ENCODE data around the gene EFNA2.

The EFNA2 gene

DNA sequence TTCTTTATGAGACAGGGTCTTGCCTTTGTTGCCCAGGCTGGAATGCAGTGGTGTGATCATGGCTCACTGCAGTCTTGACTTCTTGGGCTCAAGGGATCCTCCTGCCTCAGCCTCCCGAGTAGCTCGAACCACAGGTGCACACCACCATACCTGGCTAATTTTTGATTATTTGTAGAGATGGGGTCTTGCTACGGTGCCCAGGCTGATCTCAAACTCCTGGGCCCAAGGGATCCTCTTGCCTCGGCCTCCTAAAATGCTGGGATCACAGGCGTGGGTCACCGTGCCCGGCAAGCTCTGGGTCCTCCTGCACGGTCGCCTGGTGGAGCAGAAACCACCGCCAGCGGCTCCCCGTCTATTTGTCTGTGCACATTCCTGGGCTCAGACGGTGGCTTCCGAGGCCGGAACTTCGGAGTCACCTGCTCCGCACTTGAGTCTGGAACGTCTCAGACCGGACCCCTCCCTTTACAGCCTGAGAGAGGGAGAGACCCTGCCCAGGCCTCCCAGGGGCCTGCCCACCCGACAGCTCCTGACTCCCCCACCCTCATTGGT, 22.2 kb downstream of the EFNA2 start:
- Histone ChIP-seq H4K91ac (ENCODE audit: low read depth, low read length, poor library complexity) (no peak overlapping the region), H3K27me3 (ENCODE audit: control insufficient read depth in 3 of 3, insufficient read depth in 3 of 3, low read depth in 1 of 3, low read length in 3 of 3) (no peaks in the 10 kb centered on the region), H3K14ac (ENCODE audit: low read length) (no peak overlapping the region), H3K4me2 (ENCODE audit: insufficient read depth, low read length, poor library complexity, severe bottlenecking) (no peak overlapping the region), H2BK15ac (ENCODE audit: low read length) (peak overlapping the region; percentile 96), H3K9me3 (replicated peaks in 1 of 2; ENCODE audit: control insufficient read depth in 2 of 2, insufficient read depth in 1 of 2, low read depth in 1 of 2, low read length in 2 of 2) (peaks cover 0 to 2% of the 10 kb centered on the region in 2 donors), H3K9ac (ENCODE audit: low read depth, low read length, poor library complexity) (no peak overlapping the region), H3K36me3 (replicated peaks in 1 of 2; ENCODE audit: control insufficient read depth in 2 of 2, insufficient read depth in 2 of 2, low read length in 2 of 2) (no peaks in the 10 kb centered on the region), H3K18ac (ENCODE audit: low read length) (peak overlapping the region; percentile 1), H4K8ac (ENCODE audit: low read depth, low read length) (no peak overlapping the region), H3K23ac (ENCODE audit: low read depth, low read length, poor library complexity) (no peak overlapping the region), H2BK12ac (ENCODE audit: low read length) (peak overlapping the region; percentile 41), H3K4me1 (ENCODE audit: control insufficient read depth in 2 of 2, insufficient read depth in 1 of 2, low read depth in 1 of 2, low read length in 2 of 2) (peaks cover under 1 to 8% of the 10 kb centered on the region in 2 donors), H3K4me3 (ENCODE audit: low read length in 2 of 2) (no peak overlapping the region), H2AK5ac (ENCODE audit: low read depth, low read length) (peak overlapping the region; percentile 68), H2BK120ac (ENCODE audit: low read depth, low read length) (no peak overlapping the region), H2BK5ac (ENCODE audit: low read length) (peak overlapping the region; percentile 54), H3K79me1 (ENCODE audit: low read depth, low read length) (peaks cover 2% of the 10 kb centered on the region), H3K4ac (ENCODE audit: low read length) (no peak overlapping the region), H2AFZ (ENCODE audit: low read length) (no peak overlapping the region), H3K27ac (replicated peaks; ENCODE audit: low read length) (no peak overlapping the region)
- no CpG with 5 or more reads among the region's 20 CpGs for WGBS, 2 donors (ENCODE audit: extremely low coverage in 2 of 2, insufficient read length in 2 of 2, insufficient replicate concordance in 1 of 2)
- DNase-seq (ENCODE audit: low spot score): no peak

DNA sequence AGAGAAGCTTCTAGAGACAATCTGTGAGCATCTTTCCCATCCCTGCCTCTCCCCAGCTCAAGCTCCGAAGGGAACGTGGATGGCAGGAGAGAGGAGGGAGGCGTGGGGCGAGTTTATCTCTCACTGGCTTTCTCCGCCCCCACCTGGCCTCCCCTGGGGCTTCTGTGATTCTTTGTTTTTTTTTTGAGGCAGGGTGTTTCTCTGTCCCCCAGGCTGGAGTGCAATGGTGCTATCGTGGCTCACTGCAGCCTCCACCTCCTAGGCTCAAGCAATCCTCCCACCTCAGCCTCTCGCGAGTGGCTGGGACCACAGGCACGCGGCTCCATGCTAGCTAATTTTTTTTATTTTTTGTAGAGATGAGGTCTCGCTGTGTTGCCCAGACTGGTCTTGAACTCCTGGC, 23.0 kb downstream of the EFNA2 start:
- H4K91ac ChIP-seq (ENCODE audit: low read depth, low read length, poor library complexity): no peak overlapping the region
- H3K4me3 ChIP-seq (ENCODE audit: low read length in 2 of 2): no peak overlapping the region
- H3K9ac ChIP-seq (ENCODE audit: low read depth, low read length, poor library complexity): no peak overlapping the region
- H3K27ac ChIP-seq (replicated peaks; ENCODE audit: low read length): no peak overlapping the region
- H2AK5ac ChIP-seq (ENCODE audit: low read depth, low read length): peak overlapping the region; percentile 86
- no peak overlapping the region for H3K4me2 ChIP-seq (ENCODE audit: insufficient read depth, low read length, poor library complexity, severe bottlenecking)
- H3K4me1 ChIP-seq (ENCODE audit: control insufficient read depth in 2 of 2, insufficient read depth in 1 of 2, low read depth in 1 of 2, low read length in 2 of 2): peaks cover 5 to 8% of the 10 kb centered on the region in 2 donors
- no CpG with 5 or more reads among the region's 11 CpGs for WGBS, 2 donors (ENCODE audit: extremely low coverage in 2 of 2, insufficient read length in 2 of 2, insufficient replicate concordance in 1 of 2)
- peaks cover 2% of the 10 kb centered on the region for H3K79me1 ChIP-seq (ENCODE audit: low read depth, low read length)
- H2BK5ac ChIP-seq (ENCODE audit: low read length): no peak overlapping the region
- H3K4ac ChIP-seq (ENCODE audit: low read length): no peak overlapping the region
- no peak overlapping the region for H4K8ac ChIP-seq (ENCODE audit: low read depth, low read length)
- H3K14ac ChIP-seq (ENCODE audit: low read length): no peak overlapping the region
- H2BK12ac ChIP-seq (ENCODE audit: low read length): peak overlapping the region; percentile 14
- H2AFZ ChIP-seq (ENCODE audit: low read length): no peak overlapping the region
- no peak overlapping the region for H3K23ac ChIP-seq (ENCODE audit: low read depth, low read length, poor library complexity)
- peak overlapping the region; percentile 77 for H3K18ac ChIP-seq (ENCODE audit: low read length)
- DNase-seq (ENCODE audit: low spot score): no peak
- no peaks in the 10 kb centered on the region for H3K36me3 ChIP-seq (replicated peaks in 1 of 2; ENCODE audit: control insufficient read depth in 2 of 2, insufficient read depth in 2 of 2, low read length in 2 of 2)
- peak overlapping the region; percentile 96 for H2BK15ac ChIP-seq (ENCODE audit: low read length)
- H3K27me3 ChIP-seq (ENCODE audit: control insufficient read depth in 3 of 3, insufficient read depth in 3 of 3, low read depth in 1 of 3, low read length in 3 of 3): peaks cover 0 to 4% (median 0%) of the 10 kb centered on the region in 3 experiments
- no peak overlapping the region for H2BK120ac ChIP-seq (ENCODE audit: low read depth, low read length)
- peaks cover 0 to 2% of the 10 kb centered on the region in 2 donors for H3K9me3 ChIP-seq (replicated peaks in 1 of 2; ENCODE audit: control insufficient read depth in 2 of 2, insufficient read depth in 1 of 2, low read depth in 1 of 2, low read length in 2 of 2)

DNA sequence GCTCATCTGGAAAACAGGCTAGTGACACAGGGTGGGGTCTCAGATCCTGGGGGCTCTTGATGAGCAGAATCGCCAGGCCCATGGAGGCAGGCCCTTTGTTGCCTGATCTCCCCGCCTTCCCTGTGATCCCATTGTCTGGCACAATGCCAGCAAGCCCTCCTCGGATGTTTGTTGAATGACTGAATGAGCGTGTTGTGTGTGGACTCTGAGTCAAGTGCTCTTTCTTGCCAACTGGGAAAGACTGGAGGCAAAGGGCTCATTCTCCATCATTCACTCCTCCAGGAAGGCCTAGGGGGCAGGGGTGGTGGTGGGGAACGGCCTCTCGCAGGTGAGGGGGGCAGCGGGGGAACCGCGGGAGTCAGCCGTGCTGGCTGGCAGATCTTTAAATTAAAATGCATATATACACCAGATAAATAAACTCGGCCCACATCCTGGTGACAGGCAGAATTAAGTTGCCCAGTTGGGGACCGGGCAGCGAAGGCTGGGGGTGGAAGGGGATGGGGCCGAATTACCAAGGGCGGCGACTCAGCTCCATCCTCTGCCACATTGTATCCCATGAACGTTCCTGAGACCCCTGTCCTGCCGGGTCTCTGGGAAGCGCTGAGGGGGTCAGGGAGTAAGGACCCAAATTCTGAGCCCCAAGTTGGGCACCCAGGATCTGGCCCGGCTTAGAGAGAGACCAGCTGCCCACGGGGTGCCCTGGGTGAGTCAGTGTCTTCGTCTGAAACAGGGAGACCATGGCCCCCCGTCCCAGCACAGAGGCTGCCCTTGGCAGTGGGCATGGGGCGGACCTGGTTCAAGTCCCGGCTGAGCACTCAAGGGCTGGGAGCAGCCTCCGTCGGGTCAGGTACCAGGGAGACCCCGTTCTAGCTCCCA, 24.5 kb downstream of the EFNA2 start:
- Histone ChIP-seq H2BK15ac (ENCODE audit: low read length) (no peak overlapping the region), H2AFZ (ENCODE audit: low read length) (no peak overlapping the region), H3K4me3 (ENCODE audit: low read length in 2 of 2) (no peak overlapping the region), H3K36me3 (replicated peaks in 1 of 2; ENCODE audit: control insufficient read depth in 2 of 2, insufficient read depth in 2 of 2, low read length in 2 of 2) (no peaks in the 10 kb centered on the region), H4K91ac (ENCODE audit: low read depth, low read length, poor library complexity) (no peak overlapping the region), H2BK5ac (ENCODE audit: low read length) (no peak overlapping the region), H3K18ac (ENCODE audit: low read length) (peak overlapping the region; percentile 38), H2AK5ac (ENCODE audit: low read depth, low read length) (peak overlapping the region; percentile 81), H2BK12ac (ENCODE audit: low read length) (no peak overlapping the region), H3K14ac (ENCODE audit: low read length) (peak overlapping the region; percentile 47), H3K27ac (replicated peaks; ENCODE audit: low read length) (no peak overlapping the region), H3K79me1 (ENCODE audit: low read depth, low read length) (peaks cover 2% of the 10 kb centered on the region), H3K4me2 (ENCODE audit: insufficient read depth, low read length, poor library complexity, severe bottlenecking) (no peak overlapping the region), H3K4me1 (ENCODE audit: control insufficient read depth in 2 of 2, insufficient read depth in 1 of 2, low read depth in 1 of 2, low read length in 2 of 2) (peaks cover 7 to 8% of the 10 kb centered on the region in 2 donors), H3K27me3 (ENCODE audit: control insufficient read depth in 3 of 3, insufficient read depth in 3 of 3, low read depth in 1 of 3, low read length in 3 of 3) (peaks cover 0 to 15% (median 0%) of the 10 kb centered on the region in 3 experiments), H3K4ac (ENCODE audit: low read length) (no peak overlapping the region), H3K9me3 (replicated peaks in 1 of 2; ENCODE audit: control insufficient read depth in 2 of 2, insufficient read depth in 1 of 2, low read depth in 1 of 2, low read length in 2 of 2) (no peaks in the 10 kb centered on the region), H4K8ac (ENCODE audit: low read depth, low read length) (no peak overlapping the region), H3K23ac (ENCODE audit: low read depth, low read length, poor library complexity) (no peak overlapping the region), H3K9ac (ENCODE audit: low read depth, low read length, poor library complexity) (no peak overlapping the region), H2BK120ac (ENCODE audit: low read depth, low read length) (peak overlapping the region; percentile 83)
- WGBS, 2 donors (ENCODE audit: extremely low coverage in 2 of 2, insufficient read length in 2 of 2, insufficient replicate concordance in 1 of 2): no CpG with 5 or more reads among the region's 28 CpGs
- DNase-seq (ENCODE audit: low spot score): no peak

DNA sequence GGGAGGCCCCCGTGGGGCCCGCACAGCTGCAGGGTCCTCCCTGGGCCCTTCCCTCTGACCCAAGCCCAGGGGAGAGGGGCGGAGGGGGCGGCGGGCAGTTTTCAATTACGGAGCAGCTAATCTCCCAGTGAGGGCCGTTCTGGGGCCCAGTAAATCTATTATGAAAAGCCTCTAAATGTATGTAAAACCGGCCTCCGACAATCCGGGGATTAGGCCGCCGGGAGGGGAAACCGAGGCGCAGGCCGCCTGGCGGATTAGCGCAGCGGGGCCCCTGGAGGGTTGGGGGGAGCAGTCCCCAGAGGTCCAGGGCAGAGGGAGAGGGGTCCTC, 25.1 kb downstream of the EFNA2 start:
- no peak overlapping the region for H3K27ac ChIP-seq (replicated peaks; ENCODE audit: low read length)
- no peak overlapping the region for H2BK15ac ChIP-seq (ENCODE audit: low read length)
- H3K23ac ChIP-seq (ENCODE audit: low read depth, low read length, poor library complexity): no peak overlapping the region
- DNase-seq (ENCODE audit: low spot score): no peak
- H3K14ac ChIP-seq (ENCODE audit: low read length): no peak overlapping the region
- no peak overlapping the region for H3K4me3 ChIP-seq (ENCODE audit: low read length in 2 of 2)
- peaks cover 7 to 10% of the 10 kb centered on the region in 2 donors for H3K4me1 ChIP-seq (ENCODE audit: control insufficient read depth in 2 of 2, insufficient read depth in 1 of 2, low read depth in 1 of 2, low read length in 2 of 2)
- no peaks in the 10 kb centered on the region for H3K36me3 ChIP-seq (replicated peaks in 1 of 2; ENCODE audit: control insufficient read depth in 2 of 2, insufficient read depth in 2 of 2, low read length in 2 of 2)
- H3K9ac ChIP-seq (ENCODE audit: low read depth, low read length, poor library complexity): no peak overlapping the region
- no peak overlapping the region for H2AFZ ChIP-seq (ENCODE audit: low read length)
- H3K18ac ChIP-seq (ENCODE audit: low read length): peak overlapping the region; percentile 38
- H3K27me3 ChIP-seq (ENCODE audit: control insufficient read depth in 3 of 3, insufficient read depth in 3 of 3, low read depth in 1 of 3, low read length in 3 of 3): peaks cover 0 to 21% (median under 1%) of the 10 kb centered on the region in 3 experiments
- peak overlapping the region; percentile 42 for H2BK5ac ChIP-seq (ENCODE audit: low read length)
- H2BK12ac ChIP-seq (ENCODE audit: low read length): no peak overlapping the region
- peak overlapping the region; percentile 94 for H2AK5ac ChIP-seq (ENCODE audit: low read depth, low read length)
- no peak overlapping the region for H3K4me2 ChIP-seq (ENCODE audit: insufficient read depth, low read length, poor library complexity, severe bottlenecking)
- H2BK120ac ChIP-seq (ENCODE audit: low read depth, low read length): peak overlapping the region; percentile 83
- H4K91ac ChIP-seq (ENCODE audit: low read depth, low read length, poor library complexity): no peak overlapping the region
- H3K9me3 ChIP-seq (replicated peaks in 1 of 2; ENCODE audit: control insufficient read depth in 2 of 2, insufficient read depth in 1 of 2, low read depth in 1 of 2, low read length in 2 of 2): no peaks in the 10 kb centered on the region
- no peak overlapping the region for H3K4ac ChIP-seq (ENCODE audit: low read length)
- no peak overlapping the region for H4K8ac ChIP-seq (ENCODE audit: low read depth, low read length)
- no CpG with 5 or more reads among the region's 18 CpGs for WGBS, 2 donors (ENCODE audit: extremely low coverage in 2 of 2, insufficient read length in 2 of 2, insufficient replicate concordance in 1 of 2)
- peaks cover 2% of the 10 kb centered on the region for H3K79me1 ChIP-seq (ENCODE audit: low read depth, low read length)

Data from neuronal stem cell (in vitro differentiated cells).